OCI-LY3 (cell line): ENCODE measurements around the gene EDEM2.
A peak's percentile ranks its signal among the peaks of the same experiment; 100 is the strongest.
"Not testable (repeated sequence)": the region's sequence is repeated elsewhere in the genome, so short reads cannot be mapped to it uniquely, and the experiment has no call there.

Source experiments
- H2AFZ ChIP-seq: fragments of 200-600, 300-600 bp; shearing (Covaris generic); 2 replicates; pipeline ENCODE4 v1.6.0; 2014; ENCODE audit warnings: antibody characterized with exemption, low read depth, low read length
- H3K27ac ChIP-seq: fragments of 200-600, 300-600 bp; sonication (generic); 2 replicates; pipeline ENCODE4 v1.5.1; 2014; ENCODE audit warnings: mild to moderate bottlenecking, low read length, moderate library complexity, mixed read lengths
- H3K27me3 ChIP-seq: fragments of 200-600, 300-600 bp; sonication (generic); 2 replicates; pipeline ENCODE4 v1.6.1; 2014; ENCODE audit warnings: low read depth, low read length, mixed read lengths
- H3K36me3 ChIP-seq: fragments of 200-600, 300-600 bp; sonication (generic); replicated peaks from 2 replicates; pipeline ENCODE3; 2014; ENCODE audit warnings: low read depth, low read length, mixed read lengths
- H3K4me1 ChIP-seq: fragments of 300-600, 200-600 bp; sonication (generic); 2 replicates; pipeline ENCODE4 v1.6.1; 2014; ENCODE audit warnings: low read length, mixed read lengths
- H3K4me2 ChIP-seq: fragments of 200-600, 300-600 bp; sonication (generic); 2 replicates; pipeline ENCODE4 v1.6.1; 2014; ENCODE audit warnings: low read length, mixed read lengths
- H3K4me3 ChIP-seq: fragments of 300-600, 200-600 bp; sonication (generic); 2 replicates; pipeline ENCODE4 v1.5.1; 2014; ENCODE audit warnings: antibody characterized with exemption, mild to moderate bottlenecking, low read length, moderate library complexity
- H3K79me2 ChIP-seq: fragments of 300-600, 200-600 bp; shearing (Covaris generic); 2 replicates; pipeline ENCODE4 v1.6.1; 2014; ENCODE audit warnings: mild to moderate bottlenecking, low read length, mixed read lengths
- H3K9ac ChIP-seq: fragments of 300-600, 200-600 bp; shearing (Covaris generic); 2 replicates; pipeline ENCODE4 v1.6.0; 2014; ENCODE audit warnings: mild to moderate bottlenecking, low read length, moderate library complexity
- H3K9me3 ChIP-seq: fragments of 200-600, 300-600 bp; shearing (Covaris generic); 2 replicates; pipeline ENCODE4 v1.6.1; 2014; ENCODE audit warnings: low read length, mixed read lengths; ENCODE audit not compliant: insufficient read depth
- H4K20me1 ChIP-seq: fragments of 200-600, 300-600 bp; sonication (generic); 2 replicates; pipeline ENCODE4 v1.6.1; 2016; ENCODE audit warnings: low read length, mixed read lengths; ENCODE audit not compliant: insufficient read depth
- CTCF ChIP-seq: fragments of 200-600, 300-600 bp; sonication (generic); IDR thresholded peaks from 2 replicates; pipeline ENCODE4 v1.5.1; 2014; ENCODE audit warnings: antibody characterized with exemption, low read length, low read depth
- EZH2phosphoT487 ChIP-seq: fragments of 200-600 bp; shearing (Covaris generic); IDR thresholded peaks from 2 replicates; pipeline ENCODE4 v1.6.1; 2018; ENCODE audit warnings: antibody characterized with exemption, mixed run types, low read depth

The EDEM2 gene

DNA sequence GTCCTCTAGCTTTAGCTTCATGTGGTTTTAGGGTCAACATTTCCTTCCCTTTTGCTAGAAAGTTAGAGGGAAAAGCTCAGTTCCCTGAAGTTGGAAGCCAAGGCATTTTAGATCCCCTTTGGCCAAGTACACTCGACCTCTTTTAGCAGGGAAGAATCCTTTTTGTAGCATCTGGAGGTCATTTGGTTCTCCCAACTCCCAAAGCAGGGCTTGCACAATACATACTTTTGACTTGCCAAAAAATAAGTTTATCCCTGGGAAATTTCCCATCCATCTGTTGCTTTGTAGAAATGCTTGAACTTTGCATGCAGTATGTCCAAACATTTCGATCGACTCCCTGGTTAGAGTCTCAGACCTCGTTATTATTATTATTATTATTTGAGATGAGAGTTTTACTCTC is 4.6 kb upstream of the EDEM2 start:
- H3K4me3 ChIP-seq, result no peak overlapping the region
- no peaks in the 10 kb centered on the region for H3K36me3 ChIP-seq
- no peak for TF ChIP-seq EZH2phosphoT487
- no peak for TF ChIP-seq CTCF
- H4K20me1 ChIP-seq, result no peaks in the 10 kb centered on the region
- H2AFZ ChIP-seq, result no peak overlapping the region
- H3K9me3 ChIP-seq, result no peaks in the 10 kb centered on the region
- H3K4me1 ChIP-seq, result peaks cover 4% of the 10 kb centered on the region; the same call in 1 of the 2 replicates
- H3K27ac ChIP-seq, result no peak overlapping the region
- no peak overlapping the region for H3K9ac ChIP-seq
- H3K27me3 ChIP-seq, result peaks cover 19% of the 10 kb centered on the region
- H3K4me2 ChIP-seq, result no peak overlapping the region
- H3K79me2 ChIP-seq, result peaks cover 2% of the 10 kb centered on the region

DNA sequence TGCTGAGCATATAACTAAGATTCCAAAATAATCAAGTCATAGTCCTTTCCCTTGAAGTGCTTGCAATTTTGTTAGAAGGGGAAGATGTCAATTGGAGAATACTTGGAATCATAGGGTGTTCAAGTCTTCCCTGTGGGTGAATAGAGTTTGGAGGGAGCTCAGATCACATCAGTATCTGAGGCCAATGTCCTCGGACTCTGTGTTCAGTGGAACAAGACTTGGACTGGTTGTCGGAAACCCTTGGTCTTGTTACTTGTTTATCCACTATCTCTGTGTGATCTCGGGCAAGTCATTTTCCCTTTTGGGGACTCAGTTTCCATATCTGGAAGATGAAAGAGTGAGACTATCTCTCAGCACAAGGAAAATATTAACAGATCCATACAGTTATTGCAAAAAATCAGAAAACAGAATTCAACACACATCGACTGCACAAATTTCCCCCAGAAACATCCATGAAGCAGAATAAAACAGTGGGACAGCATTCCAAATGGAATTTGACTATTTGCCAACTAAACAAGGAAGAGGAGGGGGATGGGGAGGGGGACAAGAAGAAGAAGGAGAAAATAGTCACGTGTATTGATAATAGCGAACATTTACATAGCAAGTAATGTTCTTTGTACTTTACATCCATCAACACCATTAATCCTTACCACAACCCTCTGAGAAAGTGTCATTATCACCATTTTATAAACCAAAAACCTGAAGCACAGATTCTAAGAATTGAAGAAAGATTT is 3.9 kb upstream of the EDEM2 start:
- Histone ChIP-seq H3K9ac (no peak overlapping the region), H3K4me3 (no peak overlapping the region), H3K4me2 (no peak overlapping the region), H3K79me2 (peaks cover 10% of the 10 kb centered on the region), H2AFZ (no peak overlapping the region), H4K20me1 (no peaks in the 10 kb centered on the region), H3K36me3 (no peaks in the 10 kb centered on the region), H3K9me3 (no peaks in the 10 kb centered on the region), H3K27ac (no peak overlapping the region), H3K27me3 (peaks cover 11% of the 10 kb centered on the region; the same call in 1 of the 2 replicates), H3K4me1 (peaks cover 9% of the 10 kb centered on the region)
- no peak for TF ChIP-seq EZH2phosphoT487
- TF ChIP-seq CTCF, result no peak

DNA sequence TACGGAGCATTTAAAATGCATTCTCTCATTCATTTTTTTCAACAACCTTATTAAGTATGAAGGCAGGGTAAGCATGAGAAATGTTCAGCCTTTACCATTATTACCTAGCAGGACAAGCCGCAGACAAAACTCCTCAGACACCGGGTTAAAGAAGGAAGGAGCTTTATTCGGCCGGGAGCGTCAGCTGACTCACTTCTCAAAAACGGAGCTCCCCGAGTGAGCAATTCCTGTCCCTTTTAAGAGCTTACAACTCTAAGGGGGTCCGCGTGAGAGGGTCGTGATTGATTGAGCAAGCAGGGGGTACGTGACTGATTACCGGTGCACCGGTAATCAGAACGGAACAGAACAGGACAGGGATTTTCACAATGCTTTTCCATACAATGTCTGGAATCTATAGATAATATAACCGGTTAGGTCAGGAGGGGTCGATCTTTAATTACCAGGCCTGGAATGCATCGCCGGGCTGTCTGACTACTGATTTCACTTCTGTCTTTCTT is 487 bp upstream of the EDEM2 start:
- H3K4me2 ChIP-seq, result peak overlapping the region; percentile 59
- not testable (repeated sequence) for H3K36me3 ChIP-seq, H3K9me3 ChIP-seq, H3K27me3 ChIP-seq, H4K20me1 ChIP-seq, H3K79me2 ChIP-seq
- H2AFZ ChIP-seq, result peak overlapping the region; percentile 86
- H3K9ac ChIP-seq, result peak overlapping the region; percentile 85
- H3K4me1 ChIP-seq, result peaks cover 25% of the 10 kb centered on the region
- peak overlapping the region; percentile 55 for H3K27ac ChIP-seq
- H3K4me3 ChIP-seq, result peak overlapping the region; percentile 88

- H3K4me2 ChIP-seq, result peak overlapping the region; percentile 93
- peak overlapping the region; percentile 71 for H2AFZ ChIP-seq
- H3K9me3 ChIP-seq, result no peaks in the 10 kb centered on the region
- H3K4me1 ChIP-seq, result peaks cover 36% of the 10 kb centered on the region
- H3K36me3 ChIP-seq, result peaks cover 14% of the 10 kb centered on the region
- 0 out of 2 replicates have a peak overlapping the region, but pooled peaks have one; percentile 35 for H3K27ac ChIP-seq
- peaks cover 6% of the 10 kb centered on the region; the same call in 1 of the 2 replicates for H3K27me3 ChIP-seq
- peaks cover 10% of the 10 kb centered on the region for H3K79me2 ChIP-seq
- H3K4me3 ChIP-seq, result peak overlapping the region; percentile 88
- no peak for TF ChIP-seq EZH2phosphoT487
- TF ChIP-seq CTCF, result no peak
- H3K9ac ChIP-seq, result peak overlapping the region; percentile 85
- peaks cover 8% of the 10 kb centered on the region; the same call in 1 of the 2 replicates for H4K20me1 ChIP-seq
Observed at GRCh38 chr20:35146299-35146919, 727 bp downstream of the EDEM2 start.
